GM08714 (cell line): ENCODE measurements around the gene PLPP6.
A peak's percentile ranks its signal among the peaks of the same experiment; 100 is the strongest.
"Not testable (repeated sequence)": the region's sequence is repeated elsewhere in the genome, so short reads cannot be mapped to it uniquely, and the experiment has no call there.

Source experiments
- H3K4me3 ChIP-seq: fragments of 200-500 bp; sonication (Bioruptor generic); 2 replicates; pipeline ENCODE4 v1.5.1; 2014; ENCODE audit warnings: mild to moderate bottlenecking, low read length, inconsistent platforms
- ZNF274 ChIP-seq: IDR thresholded peaks from 2 replicates; pipeline ENCODE4 v1.6.1; 2012; ENCODE audit warnings: mild to moderate bottlenecking, low read depth, low read length

Gene PLPP6

DNA sequence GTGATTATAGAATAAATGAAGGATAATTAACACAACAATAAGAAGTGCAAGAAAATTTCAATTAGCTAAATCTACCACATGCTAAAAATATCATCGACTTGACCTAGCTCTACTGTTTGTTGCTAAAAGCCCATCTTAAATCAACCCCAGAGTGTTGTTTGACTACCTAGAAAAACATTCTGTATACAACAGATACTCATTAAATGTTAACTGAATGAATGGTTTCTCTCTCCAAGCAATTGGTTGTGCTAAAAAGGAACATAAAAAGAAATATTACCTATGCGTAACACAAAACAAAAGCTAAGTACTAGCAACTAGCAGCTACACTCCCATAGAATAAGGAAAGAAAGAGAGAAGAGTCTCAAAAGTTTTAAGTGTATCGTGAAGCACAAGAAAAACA, 5.5 kb upstream of the PLPP6 start:
- no peak overlapping the region for H3K4me3 ChIP-seq
- TF ChIP-seq ZNF274: no peak

DNA sequence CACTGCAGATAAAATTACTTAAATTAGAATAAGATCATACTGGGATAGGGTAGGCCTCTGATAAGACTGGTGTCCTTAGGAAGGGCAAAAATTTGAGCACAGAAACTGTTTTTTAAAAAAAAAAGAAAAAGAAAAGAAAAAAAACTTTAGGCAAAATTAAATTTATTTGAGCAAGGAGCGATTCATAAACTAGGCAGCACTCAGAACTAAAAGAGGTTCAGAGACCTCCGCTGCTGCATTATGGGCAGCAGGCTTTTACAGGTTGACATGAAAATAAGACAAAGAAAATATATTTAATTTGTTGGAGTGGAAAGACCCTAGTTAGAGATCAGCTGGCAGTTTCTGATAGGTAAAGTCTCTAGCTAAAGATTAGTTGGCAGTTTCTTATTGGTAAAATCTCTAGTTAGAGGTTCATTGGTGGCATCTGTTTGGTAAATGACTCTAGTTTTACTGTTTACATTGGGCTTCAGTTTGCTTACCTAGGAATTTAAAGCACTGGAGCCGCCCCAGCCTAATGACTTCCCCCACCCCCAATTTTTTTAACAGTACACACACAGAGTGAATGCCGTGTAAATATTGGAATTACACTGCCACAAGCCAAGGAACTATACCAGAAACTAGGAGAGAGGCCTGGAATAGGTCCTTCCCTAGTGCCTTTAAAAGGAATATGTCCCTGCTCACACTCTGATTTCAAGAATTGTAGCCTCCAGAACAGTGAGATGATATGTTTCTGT, 4.5 kb upstream of the PLPP6 start:
- TF ChIP-seq ZNF274: no peak
- H3K4me3 ChIP-seq: no peak overlapping the region

DNA sequence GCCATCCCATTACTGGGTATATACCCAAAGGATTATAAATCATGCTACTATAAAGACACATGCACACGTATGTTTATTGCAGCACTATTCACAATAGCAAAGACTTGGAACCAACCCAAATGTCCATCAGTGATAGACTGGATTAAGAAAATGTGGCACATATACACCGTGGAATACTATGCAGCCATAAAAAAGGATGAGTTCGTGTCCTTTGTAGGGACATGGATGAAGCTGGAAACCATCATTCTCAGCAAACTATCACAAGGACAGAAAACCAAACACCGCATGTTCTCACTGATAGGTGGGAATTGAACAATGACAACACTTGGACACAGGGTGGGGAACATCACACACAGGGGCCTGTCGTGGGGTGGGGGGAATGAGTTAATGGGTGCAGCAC, 1.4 kb upstream of the PLPP6 start:
- H3K4me3 ChIP-seq: not testable (repeated sequence)

DNA sequence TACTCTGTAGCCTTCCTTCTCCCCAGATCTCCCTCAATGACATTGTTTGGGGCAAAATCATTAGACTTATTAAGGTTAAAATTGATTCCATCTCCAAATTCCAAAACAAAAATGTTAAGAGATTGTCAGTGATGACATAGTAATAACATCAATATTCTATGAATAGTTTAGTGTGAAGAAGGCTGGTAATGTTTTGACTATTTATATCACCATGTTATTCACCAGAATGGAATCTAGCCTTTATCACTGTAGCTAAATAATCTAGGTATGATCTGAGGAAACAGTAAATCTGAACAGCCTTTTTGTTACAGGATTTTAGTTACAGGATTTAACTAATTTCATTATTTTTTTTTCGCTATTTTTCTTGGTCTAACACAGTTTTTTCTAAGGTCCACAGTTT, 929 bp upstream of the PLPP6 start:
- H3K4me3 ChIP-seq: no peak overlapping the region
- no peak for TF ChIP-seq ZNF274

DNA sequence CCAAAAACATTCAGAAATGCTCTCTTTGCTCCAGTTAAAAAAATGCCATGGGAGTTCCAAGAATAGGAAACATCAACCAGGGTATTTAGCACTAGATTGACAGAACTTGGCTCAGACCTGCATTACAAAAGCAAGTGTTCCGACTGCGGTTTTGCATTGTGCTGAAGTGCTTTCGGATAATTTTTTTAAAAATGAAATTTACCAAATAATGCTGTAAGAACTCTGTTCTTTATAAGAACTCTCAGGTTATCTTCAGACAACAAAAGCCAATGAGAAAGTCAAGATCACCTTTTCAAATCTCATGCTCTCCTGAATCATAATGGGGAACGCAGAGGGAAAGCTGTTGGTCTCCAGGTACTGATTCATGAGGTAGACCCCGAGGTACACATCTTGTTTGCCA, 483 bp upstream of the PLPP6 start:
- H3K4me3 ChIP-seq: peak overlapping the region; percentile 81; the same call in 1 of the 2 replicates
- TF ChIP-seq ZNF274: no peak

DNA sequence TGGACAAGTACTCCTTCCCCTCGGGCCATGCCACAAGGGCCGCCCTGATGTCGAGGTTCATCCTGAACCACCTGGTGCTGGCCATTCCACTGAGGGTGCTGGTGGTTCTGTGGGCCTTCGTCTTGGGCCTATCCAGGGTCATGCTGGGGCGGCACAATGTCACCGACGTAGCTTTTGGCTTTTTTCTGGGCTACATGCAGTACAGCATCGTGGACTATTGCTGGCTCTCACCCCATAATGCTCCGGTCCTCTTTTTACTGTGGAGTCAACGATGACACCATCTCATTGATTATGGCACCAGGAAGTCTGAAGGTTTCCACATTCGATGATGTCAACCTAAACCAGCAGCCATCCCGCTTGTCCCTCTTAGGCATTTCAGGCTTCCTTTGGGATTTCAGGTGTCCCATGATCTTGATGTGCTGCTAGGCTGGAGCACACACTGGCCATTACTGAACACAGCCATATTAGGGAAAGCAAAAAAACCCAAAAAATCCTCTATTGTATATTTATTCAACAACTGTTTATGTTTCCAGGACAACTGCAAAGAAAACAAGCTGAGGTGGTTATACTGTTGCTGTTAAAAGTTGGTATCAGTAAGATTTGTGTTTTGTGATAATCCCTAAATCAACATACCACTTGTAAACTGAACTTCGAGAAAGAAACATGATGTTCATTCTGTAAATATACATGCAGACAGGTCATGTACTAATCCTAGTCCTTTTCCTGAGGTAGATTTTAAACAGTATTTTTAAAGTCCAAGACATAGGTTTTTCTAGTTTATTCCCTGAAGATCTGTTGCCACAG, 1.1 kb downstream of the PLPP6 start:
- no peak for TF ChIP-seq ZNF274
- peak overlapping the region; percentile 81; the same call in 1 of the 2 replicates for H3K4me3 ChIP-seq

DNA sequence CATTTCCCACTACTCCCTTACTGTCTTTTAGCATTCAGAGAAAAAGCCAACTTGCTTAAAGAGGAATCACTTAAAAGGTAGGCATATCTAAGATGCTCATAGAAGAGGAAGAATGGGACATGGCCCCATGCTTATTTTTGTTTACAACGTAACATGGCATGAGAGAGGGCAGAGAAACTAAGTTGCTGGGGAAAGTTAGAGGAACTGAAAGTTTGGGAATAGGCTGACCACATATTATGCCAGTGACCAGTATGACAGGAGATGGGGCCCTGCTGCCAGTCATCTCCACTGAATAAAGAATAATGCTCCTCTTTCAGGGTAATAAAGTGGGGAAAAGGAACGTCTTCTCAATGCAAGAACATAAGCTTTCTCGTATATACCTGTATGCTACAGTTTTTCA, 1.9 kb downstream of the PLPP6 start:
- no peak overlapping the region for H3K4me3 ChIP-seq
- no peak for TF ChIP-seq ZNF274

DNA sequence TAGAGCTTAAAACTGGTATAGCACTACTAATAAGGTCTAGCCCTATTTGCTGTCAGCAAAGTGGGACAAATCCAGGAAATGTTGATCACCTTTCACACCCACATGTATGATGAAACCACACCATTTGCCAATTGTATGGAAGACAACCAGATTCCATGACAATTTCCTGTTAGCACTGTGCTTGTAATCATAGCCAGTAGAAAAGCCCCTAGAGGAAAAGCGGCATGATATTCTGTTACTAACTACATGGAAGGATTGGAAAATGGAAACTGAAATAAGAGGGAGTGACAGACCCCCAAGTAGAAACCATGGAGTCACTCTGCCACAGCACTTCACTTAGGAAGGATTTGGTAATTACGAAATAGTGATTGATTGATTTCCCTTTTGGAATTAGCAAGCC, 3.3 kb downstream of the PLPP6 start:
- no peak overlapping the region for H3K4me3 ChIP-seq
- TF ChIP-seq ZNF274: no peak

DNA sequence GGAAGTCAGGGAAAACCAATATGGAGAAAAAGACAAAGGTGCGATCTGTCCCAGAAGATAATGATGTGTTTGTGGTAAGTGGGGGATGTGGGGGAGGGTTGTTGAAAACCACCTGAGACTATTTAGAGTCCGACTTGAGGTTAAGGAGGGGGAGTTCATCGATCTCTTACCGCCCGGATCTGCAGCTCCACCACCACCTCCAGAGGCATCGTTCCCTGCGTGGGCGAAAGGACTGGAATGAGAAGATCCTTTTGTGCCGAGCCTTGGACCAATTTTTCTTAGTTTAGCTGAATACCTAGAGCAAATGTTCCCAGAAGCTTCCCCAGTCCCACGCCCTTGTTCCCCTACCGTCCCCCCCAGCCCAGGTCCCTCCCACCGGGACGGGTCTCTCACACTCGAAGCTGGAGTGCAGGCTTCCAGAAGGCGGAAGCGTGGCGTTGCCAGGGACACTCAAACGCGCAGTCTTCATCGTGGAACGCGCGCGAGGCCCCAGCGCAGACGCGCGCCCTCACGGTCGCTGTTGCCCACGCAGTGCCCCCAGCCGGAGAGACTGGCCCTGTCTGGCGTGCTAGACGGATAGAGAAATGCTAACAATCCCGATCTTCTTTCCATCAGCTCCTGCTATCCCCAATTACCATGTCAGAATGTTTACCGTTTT, 4.1 kb downstream of the PLPP6 start, which contains the start of gene SPATA6L:
Gene SPATA6L, minus strand, starts transcription at position 439 of the 658 bp plus-strand sequence. Its CDS starts 230 bp downstream, at position 209.
- no peak for TF ChIP-seq ZNF274
- H3K4me3 ChIP-seq: peak within 1 kb of the TSS; percentile 48; the same call in 1 of the 2 replicates

DNA sequence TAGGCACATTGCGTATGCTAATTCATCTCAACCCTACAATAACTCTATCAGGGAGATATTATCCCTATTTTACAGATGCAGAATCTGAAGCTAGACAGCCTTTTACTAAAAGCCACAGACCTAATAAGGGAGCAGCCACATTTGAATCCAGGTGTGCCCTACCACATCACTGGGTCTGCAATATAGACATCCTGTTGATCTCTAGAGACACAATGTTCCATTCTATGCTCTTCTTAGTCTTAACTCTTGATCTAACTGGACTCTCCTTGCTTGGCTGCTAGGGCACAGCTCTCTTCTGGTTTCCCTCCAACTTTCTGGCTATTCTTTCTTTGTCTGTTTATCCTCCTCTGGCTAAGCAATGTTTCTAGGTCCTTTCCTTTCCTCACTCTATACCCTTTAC, 5.6 kb downstream of the PLPP6 start:
- TF ChIP-seq ZNF274: no peak
- no peak overlapping the region for H3K4me3 ChIP-seq

DNA sequence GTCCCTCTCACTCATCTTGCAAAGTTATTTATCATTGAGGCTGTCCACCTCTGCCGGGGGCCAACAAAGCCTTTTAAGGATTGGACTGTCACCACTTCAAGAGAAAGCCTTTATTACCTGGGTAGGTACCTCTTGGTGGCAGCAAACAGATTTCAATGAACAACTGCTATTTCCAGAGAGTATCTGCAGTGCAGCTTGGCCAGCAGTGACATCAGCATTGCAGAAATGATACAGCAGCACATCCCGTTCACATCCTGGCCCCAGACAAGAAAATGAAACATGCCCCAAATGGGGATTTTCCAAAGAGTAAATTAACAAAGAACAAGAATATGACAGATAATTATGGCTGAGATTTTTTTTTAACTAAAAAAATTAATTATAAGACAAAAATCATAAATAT, 6.5 kb downstream of the PLPP6 start:
- no peak overlapping the region for H3K4me3 ChIP-seq
- TF ChIP-seq ZNF274: no peak

DNA sequence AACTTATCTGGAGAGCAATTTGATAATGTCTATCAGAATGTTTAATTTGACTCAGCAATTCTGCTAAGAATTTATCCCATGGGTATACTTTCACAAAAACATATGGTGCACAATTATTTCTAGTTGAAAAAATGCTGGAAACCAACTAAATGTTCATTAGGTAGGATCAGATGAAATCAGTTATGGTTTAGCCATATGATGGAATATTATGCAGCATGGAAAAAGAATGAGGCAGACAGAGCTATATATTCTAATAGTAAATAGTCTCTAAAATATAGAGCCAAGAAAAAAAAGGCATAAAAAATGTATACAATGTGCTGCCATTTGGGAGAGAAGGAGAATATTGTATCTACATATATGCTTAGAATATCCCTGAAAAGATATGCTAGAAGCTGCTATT, 7.8 kb downstream of the PLPP6 start:
- TF ChIP-seq ZNF274: no peak

GRCh38 chr9:4670591-4670990, 8.5 kb downstream of the PLPP6 start:
- no peak overlapping the region for H3K4me3 ChIP-seq
- TF ChIP-seq ZNF274: no peak

More for the DNA sequence above, 7.8 kb downstream of the PLPP6 start:
- no peak overlapping the region for H3K4me3 ChIP-seq

GRCh38 chr9:4671737-4672136, 9.6 kb downstream of the PLPP6 start:
- TF ChIP-seq ZNF274: no peak
- H3K4me3 ChIP-seq: no peak overlapping the region

- no peak overlapping the region for H3K4me3 ChIP-seq
- no peak for TF ChIP-seq ZNF274
Observed at GRCh38 chr9:4674783-4675182, 12.7 kb downstream of the PLPP6 start.
